GM12878 (cell line): ENCODE results near the gene MYNN. TPM values are rescaled to one million over a fixed set of nuclear protein-coding genes. Genes with fewer than 3 reads are reported as not detected.

Experiments used
- ATAC-seq: fragments of 200-7000 bp; cut with Tn5 transposase; 3 replicates; pipeline ENCODE4 v1.9.1; 2020; ENCODE audit warnings: mild to moderate bottlenecking, moderate library complexity
- BruUV-seq: library from RNA; stranded (reverse); fragments of 400-500 nt; replicated peaks from 2 replicates; lab custom pipeline; 2021; lab: Mats Ljungman, UMichigan
- CTCF ChIA-PET: fragments of 300-600 bp; sonication (Branson Sonifier 250); formaldehyde crosslinking; extraction: SDS; loops from one replicate; lab custom pipeline; 2021; ENCODE audit warnings: inconsistent platforms; lab: Yijun Ruan, JAX
- POLR2A ChIA-PET: fragments of 350-600 bp; formaldehyde crosslinking; extraction: SDS; loops from one replicate; lab custom pipeline; 2021; ENCODE audit warnings: inconsistent platforms; lab: Charles Lee
- RAD21 ChIA-PET: fragments of 300-600 bp; sonication (Branson Sonifier 250); formaldehyde crosslinking; loops from one replicate; lab custom pipeline; 2023; ENCODE audit warnings: antibody characterized with exemption; ENCODE audit not compliant: unreplicated experiment; lab: Charles Lee
- SMC1A ChIA-PET: fragments of 300-600 bp; sonication (Branson Sonifier 250); formaldehyde crosslinking; loops from one replicate; lab custom pipeline; 2023; ENCODE audit not compliant: unreplicated experiment, uncharacterized antibody; lab: Charles Lee
- DNase-seq: peaks from one replicate; pipeline ENCODE4 v3.0.0-alpha.2; 2011; ENCODE audit warnings: low read depth, low spot score
- FAIRE-seq: peaks from 3 replicates; lab custom pipeline; 2011; peaks lifted over from hg19 to GRCh38; lab: Jason Lieb, UNC
- H2AFZ ChIP-seq: 2 replicates; pipeline ENCODE4 v1.6.0; 2011; ENCODE audit warnings: low read depth, low read length, control low read depth; ENCODE audit not compliant: control insufficient read depth
- H3K27ac ChIP-seq: 2 replicates; pipeline ENCODE4 v1.5.1; 2011; ENCODE audit warnings: control low read depth; ENCODE audit not compliant: control insufficient read depth, insufficient read depth
- H3K27me3 ChIP-seq, 2 experiments: replicated peaks in 1 of 2; 2 replicates each; pipeline versions ENCODE4 v1.6.0 to v1.6.1; 2011; ENCODE audit warnings: low read length in 1 of 2; ENCODE audit not compliant: control insufficient read depth in 2 of 2, insufficient read depth in 2 of 2
- H3K36me3 ChIP-seq, 2 experiments: 2 replicates each; pipeline ENCODE4 v1.5.1; 2011; ENCODE audit warnings: low read length in 1 of 2; ENCODE audit not compliant: control insufficient read depth in 2 of 2, insufficient read depth in 2 of 2
- H3K4me1 ChIP-seq: 2 replicates; pipeline ENCODE4 v1.6.1; 2011; ENCODE audit warnings: mild to moderate bottlenecking, low read length, moderate library complexity, mixed read lengths; ENCODE audit not compliant: control insufficient read depth, insufficient read depth
- H3K4me2 ChIP-seq: 2 replicates; pipeline ENCODE4 v1.6.0; 2011; ENCODE audit warnings: control low read depth; ENCODE audit not compliant: control insufficient read depth, insufficient read depth
- H3K4me3 ChIP-seq: fragments of 200-600 bp; sonication (generic); 2 replicates; pipeline ENCODE4 v1.5.1; 2016
- H3K79me2 ChIP-seq: 2 replicates; pipeline ENCODE4 v1.6.0; 2011; ENCODE audit warnings: low read length; ENCODE audit not compliant: control insufficient read depth, insufficient read depth
- H3K9ac ChIP-seq: 2 replicates; pipeline ENCODE4 v1.8.0; 2011; ENCODE audit warnings: low read length, control low read depth, mixed read lengths; ENCODE audit not compliant: control insufficient read depth, insufficient read depth
- H3K9me3 ChIP-seq: replicated peaks from 3 replicates; pipeline ENCODE4 v1.5.1; 2011; ENCODE audit warnings: mild to moderate bottlenecking, low read length; ENCODE audit not compliant: control insufficient read depth, insufficient read depth
- H4K20me1 ChIP-seq: 2 replicates; pipeline ENCODE4 v1.6.0; 2011; ENCODE audit not compliant: control insufficient read depth, insufficient read depth
- EZH2 ChIP-seq: IDR thresholded peaks from 2 replicates; pipeline ENCODE4 v1.6.1; 2012; ENCODE audit warnings: low read depth, mild to moderate bottlenecking, control low read depth, inconsistent platforms, low read length, borderline replicate concordance; ENCODE audit not compliant: control insufficient read depth
- KAT2A ChIP-seq: conservative IDR thresholded peaks from 2 replicates; pipeline ENCODE4 v1.6.1; 2011; ENCODE audit warnings: low read depth, low read length; ENCODE audit not compliant: control insufficient read depth
- KLF5 ChIP-seq: fragments of 450-650 bp; IDR thresholded peaks from 2 replicates; pipeline ENCODE4 v1.6.1; 2014; ENCODE audit warnings: mild to moderate bottlenecking; ENCODE audit not compliant: partially characterized antibody
- POU2F2 ChIP-seq: IDR thresholded peaks from 3 replicates; pipeline ENCODE4 v1.6.1; 2011; ENCODE audit warnings: low read depth, mild to moderate bottlenecking, low read length, borderline replicate concordance
- PRDM15 ChIP-seq: fragments of 450-650 bp; formaldehyde crosslinking; IDR thresholded peaks from 2 replicates; pipeline ENCODE4 v1.4.0; 2020; ENCODE audit warnings: mild to moderate bottlenecking, moderate library complexity
- RB1 ChIP-seq: fragments of 450-650 bp; formaldehyde crosslinking; IDR thresholded peaks from 2 replicates; pipeline ENCODE4 v1.6.1; 2017; ENCODE audit warnings: mild to moderate bottlenecking, borderline replicate concordance
- RFX5 ChIP-seq: IDR thresholded peaks from 2 replicates; pipeline ENCODE4 v1.6.1; 2011; ENCODE audit warnings: low read depth, low read length, improper control_type of control experiment
- SKIL ChIP-seq: fragments of 450-650 bp; IDR thresholded peaks from 2 replicates; pipeline ENCODE4 v1.6.1; 2017; ENCODE audit warnings: mild to moderate bottlenecking, low read depth, inconsistent platforms; ENCODE audit not compliant: poor library complexity, severe bottlenecking
- SMAD5 ChIP-seq: IDR thresholded peaks from 2 replicates; pipeline ENCODE4 v1.6.1; 2016; ENCODE audit warnings: antibody characterized with exemption, low read depth
- SREBF1 ChIP-seq: IDR thresholded peaks from 2 replicates; pipeline ENCODE4 v1.6.1; 2012; ENCODE audit warnings: mild to moderate bottlenecking, low read length
- WGBS: methylation state at CpG from one replicate; pipeline ENCODE4 v1.1.6; 2016; ENCODE audit warnings: low lambda C conversion rate; ENCODE audit not compliant: insufficient replicate concordance, insufficient coverage; ENCODE audit errors: missing lambda C conversion rate; 5-methylcytosine and 5-hydroxymethylcytosine counted together
- in situ Hi-C: fragments of 300-500 bp; cut with MboI; formaldehyde crosslinking; loops from 9 replicates; pipeline ENCODE4 v1.14.3; 2018; ENCODE audit warnings: mixed read lengths
- intact Hi-C: fragments of 100-400 bp; cut with micrococcal nuclease; formaldehyde crosslinking; loops from one replicate; pipeline ENCODE4 v1.14.2; 2022; ENCODE audit not compliant: unreplicated experiment
- polyA plus RNA-seq, 11 experiments: library from polyadenylated mRNA; depleted of rRNA in 4 of 11; unstranded in 6 of 11; stranded (reverse) in 5 of 11; fragments of >200 nt; fragmentation: Nextera tagmentation in 4 of 11; fragmentation: Illumina TruSeq in 1 of 11; extraction: Ambion mirVana in 4 of 11; extraction: Trizol in 1 of 11; gene quantifications; 1 replicate in 1 of 11; 2 replicates in 10 of 11; pipeline versions ENCODE4 v1.2.1 to v1.2.3, GENCODE V29; 2011 to 2016; ENCODE audit warnings: inconsistent platforms in 2 of 11, missing spikeins in 2 of 11, low read depth in 1 of 11
- total RNA-seq, 4 experiments: library from RNA; depleted of rRNA in 3 of 4; stranded (reverse); fragments of >200 nt in 3 of 4; fragmentation: Illumina TruSeq in 1 of 4; extraction: Trizol in 1 of 4; gene quantifications; 2 replicates each; pipeline versions ENCODE4 v1.2.1 to v1.2.3, GENCODE V29; 2013 to 2021
- TF ChIP-seq, protein P1 (sequence below): fragments of 450-650 bp; IDR thresholded peaks from 2 replicates; pipeline ENCODE4 v1.6.1; 2016; ENCODE audit warnings: mild to moderate bottlenecking

Gene MYNN
- total and polyA plus RNA-seq, 10 of the 15 experiments (the other 5 are each of a cell fraction or from before 2014, with no cell fraction given) = 8.8 to 20.5 (median 15.8) TPM

DNA sequence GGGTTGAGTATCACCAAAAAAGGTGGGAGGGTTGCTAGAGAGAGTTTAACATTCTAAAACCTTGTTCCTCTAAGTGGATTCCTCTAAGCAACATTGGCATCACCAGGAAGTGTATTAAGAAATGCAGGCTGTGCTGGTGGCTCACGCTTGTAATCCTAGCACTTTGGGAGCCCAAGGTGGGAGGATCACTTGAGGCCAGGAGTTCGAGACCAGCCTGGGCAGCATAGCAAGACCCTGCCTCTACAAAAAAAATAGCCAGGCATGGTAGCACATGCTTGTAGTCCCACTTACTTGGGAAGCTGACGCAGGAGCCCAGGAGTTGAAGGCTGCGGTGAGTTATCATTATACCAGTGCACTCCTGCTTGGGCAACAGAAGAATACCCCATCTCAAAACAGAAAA is 4.6 kb downstream of the MYNN start (continued):
- no peak for TF ChIP-seq RB1
- TF ChIP-seq KLF5 = no peak
- no peak for TF ChIP-seq PRDM15 (CRISPR knock-in tag)
- TF ChIP-seq, protein P1, sequence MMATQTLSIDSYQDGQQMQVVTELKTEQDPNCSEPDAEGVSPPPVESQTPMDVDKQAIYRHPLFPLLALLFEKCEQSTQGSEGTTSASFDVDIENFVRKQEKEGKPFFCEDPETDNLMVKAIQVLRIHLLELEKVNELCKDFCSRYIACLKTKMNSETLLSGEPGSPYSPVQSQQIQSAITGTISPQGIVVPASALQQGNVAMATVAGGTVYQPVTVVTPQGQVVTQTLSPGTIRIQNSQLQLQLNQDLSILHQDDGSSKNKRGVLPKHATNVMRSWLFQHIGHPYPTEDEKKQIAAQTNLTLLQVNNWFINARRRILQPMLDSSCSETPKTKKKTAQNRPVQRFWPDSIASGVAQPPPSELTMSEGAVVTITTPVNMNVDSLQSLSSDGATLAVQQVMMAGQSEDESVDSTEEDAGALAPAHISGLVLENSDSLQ = no peak

GRCh38 chr3:169780742-169781141 is 7.5 kb downstream of the MYNN start:
- no peak for DNase-seq
- no TSS peak for BruUV-seq
- 36% methylated on average over 2 of the region's 2 CpGs for WGBS
- in situ Hi-C loops (no loop called here), intact Hi-C loops (no loop called here)
- H3K36me3 ChIP-seq = peaks cover 0 to 32% of the 10 kb centered on the region in 2 experiments; a peak in 3 of 4 replicates
- ChIA-PET POLR2A (no interaction called here), SMC1A (no interaction called here), RAD21 (no interaction called here), CTCF (interaction anchor here (1.2 kb wide), 1 partner anchor 37 kb away, joined by 3 read pairs; no protein-coding TSS in a partner anchor)
- no peak overlapping the region for H3K27ac ChIP-seq
- ATAC-seq = no peak
- peaks cover 7% of the 10 kb centered on the region for H3K79me2 ChIP-seq
- H3K4me2 ChIP-seq = no peak overlapping the region
- peaks cover 4% of the 10 kb centered on the region; the same call in 1 of the 2 replicates for H3K4me1 ChIP-seq
- no peak for FAIRE-seq
- no peaks in the 10 kb centered on the region for H3K9me3 ChIP-seq
- H4K20me1 ChIP-seq = no peaks in the 10 kb centered on the region
- H3K4me3 ChIP-seq = no peak overlapping the region
- no peak overlapping the region for H3K9ac ChIP-seq
- no peak for TF ChIP-seq SMAD5
- TF ChIP-seq RFX5 = no peak
- no peak for TF ChIP-seq POU2F2
- no peak for TF ChIP-seq SKIL
- TF ChIP-seq EZH2 = no peak
- TF ChIP-seq KAT2A = no peak
- no peak for TF ChIP-seq SREBF1
- no peaks in the 10 kb centered on the region for H3K27me3 ChIP-seq
- no peak overlapping the region for H2AFZ ChIP-seq
